GM20000 (cell line): ENCODE data around the gene STXBP4.

Source experiments
- DNase-seq: peaks from one replicate; pipeline ENCODE4 v3.0.0; 2012; ENCODE audit warnings: low spot score
- TF ChIP-seq, protein P1 (sequence below): IDR thresholded peaks from 2 replicates; pipeline ENCODE4 v1.5.1; 2012; ENCODE audit warnings: mild to moderate bottlenecking, control low read depth; ENCODE audit errors: extremely low read depth, missing control alignments

STXBP4 gene

GRCh38 chr17:54969658-54970572 is 1.4 kb downstream of the STXBP4 start:
- no peak for DNase-seq
- TF ChIP-seq, protein P1, sequence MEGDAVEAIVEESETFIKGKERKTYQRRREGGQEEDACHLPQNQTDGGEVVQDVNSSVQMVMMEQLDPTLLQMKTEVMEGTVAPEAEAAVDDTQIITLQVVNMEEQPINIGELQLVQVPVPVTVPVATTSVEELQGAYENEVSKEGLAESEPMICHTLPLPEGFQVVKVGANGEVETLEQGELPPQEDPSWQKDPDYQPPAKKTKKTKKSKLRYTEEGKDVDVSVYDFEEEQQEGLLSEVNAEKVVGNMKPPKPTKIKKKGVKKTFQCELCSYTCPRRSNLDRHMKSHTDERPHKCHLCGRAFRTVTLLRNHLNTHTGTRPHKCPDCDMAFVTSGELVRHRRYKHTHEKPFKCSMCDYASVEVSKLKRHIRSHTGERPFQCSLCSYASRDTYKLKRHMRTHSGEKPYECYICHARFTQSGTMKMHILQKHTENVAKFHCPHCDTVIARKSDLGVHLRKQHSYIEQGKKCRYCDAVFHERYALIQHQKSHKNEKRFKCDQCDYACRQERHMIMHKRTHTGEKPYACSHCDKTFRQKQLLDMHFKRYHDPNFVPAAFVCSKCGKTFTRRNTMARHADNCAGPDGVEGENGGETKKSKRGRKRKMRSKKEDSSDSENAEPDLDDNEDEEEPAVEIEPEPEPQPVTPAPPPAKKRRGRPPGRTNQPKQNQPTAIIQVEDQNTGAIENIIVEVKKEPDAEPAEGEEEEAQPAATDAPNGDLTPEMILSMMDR = no peak

DNA sequence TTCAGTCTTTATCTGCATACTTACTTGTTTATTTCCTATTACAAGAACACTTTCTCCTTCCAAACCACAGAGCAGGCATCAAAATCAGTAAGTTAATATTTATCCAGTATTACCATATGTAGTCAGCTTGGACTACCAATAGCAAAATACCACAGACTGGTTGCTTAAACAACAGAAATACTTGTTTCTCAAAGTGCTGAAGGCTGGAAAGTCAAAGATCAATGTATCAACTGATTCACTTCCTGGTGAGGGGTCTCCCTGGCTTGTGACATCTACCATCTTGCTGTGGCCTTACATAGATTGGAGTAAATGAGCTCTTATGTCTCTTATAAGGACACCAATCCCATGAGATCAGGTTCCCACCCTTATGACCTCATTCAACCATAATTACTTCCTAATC is 2.6 kb downstream of the STXBP4 start:
- no peak for DNase-seq
- TF ChIP-seq, protein P1 = no peak

DNA sequence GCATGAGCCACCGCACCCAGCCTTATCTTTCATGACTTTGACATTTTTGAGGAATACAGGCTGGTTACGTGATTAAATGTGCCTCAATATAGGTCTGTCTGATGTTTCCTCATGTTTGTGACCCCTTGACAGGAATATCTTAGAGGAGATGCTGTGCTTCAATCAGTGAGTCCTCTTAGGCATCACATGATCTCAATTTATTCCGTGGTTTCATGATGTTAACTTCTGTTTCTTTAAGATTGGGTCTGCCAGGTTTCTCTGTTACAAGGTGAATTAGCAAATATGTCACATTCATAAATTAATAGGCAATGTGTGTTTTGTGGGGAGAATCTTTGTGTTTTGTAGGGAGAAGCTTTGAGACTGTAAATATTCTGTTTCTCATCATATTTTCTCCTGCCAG is 3.3 kb downstream of the STXBP4 start:
- no peak for DNase-seq
- TF ChIP-seq, protein P1 = no peak

- TF ChIP-seq, protein P1 = no peak
- no peak for DNase-seq
Observed at GRCh38 chr17:54972406-54973138, 4.0 kb downstream of the STXBP4 start.

DNA sequence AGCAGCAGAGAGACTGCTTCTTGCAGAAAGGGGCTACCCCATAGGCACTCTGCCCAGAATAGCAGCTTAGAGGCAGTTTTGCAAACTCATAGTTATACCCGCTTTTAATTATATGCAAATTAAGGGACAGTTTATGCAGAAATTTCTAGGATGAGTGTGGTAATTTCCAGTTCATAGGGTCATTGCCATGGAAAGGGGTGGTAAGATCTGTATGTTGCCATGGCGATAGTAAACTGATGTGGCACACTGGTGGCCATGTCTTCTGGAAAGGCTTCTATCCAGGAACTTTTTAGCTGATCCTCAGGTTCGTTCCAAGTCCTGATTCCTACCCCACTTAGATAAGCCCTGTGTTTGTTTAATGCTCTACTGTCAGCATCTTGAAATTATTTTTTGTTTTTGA is 6.2 kb downstream of the STXBP4 start:
- DNase-seq = no peak
- TF ChIP-seq, protein P1 = no peak

GRCh38 chr17:54976316-54976715 is 7.8 kb downstream of the STXBP4 start:
- no peak for DNase-seq
- TF ChIP-seq, protein P1 = no peak

- TF ChIP-seq, protein P1 = no peak
- no peak for DNase-seq
Observed at GRCh38 chr17:54977744-54978143, 9.2 kb downstream of the STXBP4 start.
